CD4-positive, alpha-beta T cell (primary cell): ENCODE measurements around the gene RCL1. TPM values are rescaled to one million over a fixed set of nuclear protein-coding genes. Genes with fewer than 3 reads are reported as not detected.

Experiments
- ATAC-seq: fragments of 200-7000 bp; cut with Tn5 transposase; one replicate; pipeline ENCODE4 v1.10.0; 2022; ENCODE audit warnings: mild to moderate bottlenecking; ENCODE audit not compliant: poor library complexity
- CTCF ChIA-PET: fragments of 350-600 bp; sonication (Branson Sonifier 250); formaldehyde crosslinking; loops from one replicate; lab custom pipeline; 2021; ENCODE audit warnings: antibody characterized with exemption, inconsistent platforms; lab: Charles Lee
- POLR2A ChIA-PET: fragments of 350-600 bp; sonication (Branson Sonifier 250); formaldehyde crosslinking; loops from one replicate; lab custom pipeline; 2021; ENCODE audit warnings: antibody characterized with exemption, inconsistent platforms; lab: Charles Lee
- DNase-seq, 14 experiments: peaks; one replicate each; pipeline ENCODE4 v3.0.0-alpha.2; 2013 to 2020; ENCODE audit warnings: mixed read lengths in 2 of 14
- H3K27ac ChIP-seq, 2 donors: one replicate each; pipeline versions ENCODE4 v1.5.1 to v1.7.0; 2013; ENCODE audit warnings: low read length in 2 of 2, low read depth in 1 of 2, mild to moderate bottlenecking in 1 of 2
- H3K27me3 ChIP-seq, 2 experiments: 1 replicate in 1 of 2; 2 replicates in 1 of 2; pipeline versions ENCODE4 v1.6.1 to v1.7.0; 2013; ENCODE audit warnings: low read length in 2 of 2, control low read depth in 1 of 2, mild to moderate bottlenecking in 1 of 2, moderate library complexity in 1 of 2; ENCODE audit not compliant: insufficient read depth in 2 of 2, control insufficient read depth in 1 of 2
- H3K36me3 ChIP-seq: one replicate; pipeline ENCODE4 v1.6.1; 2013; ENCODE audit warnings: low read length, control low read depth; ENCODE audit not compliant: insufficient read depth
- H3K4me1 ChIP-seq: one replicate; pipeline ENCODE4 v1.6.1; 2013; ENCODE audit warnings: low read length, control low read depth; ENCODE audit not compliant: insufficient read depth
- H3K4me3 ChIP-seq: one replicate; pipeline ENCODE4 v1.5.1; 2013; ENCODE audit warnings: mild to moderate bottlenecking, low read length, moderate library complexity
- H3K9me3 ChIP-seq, 2 experiments: 1 replicate in 1 of 2; 2 replicates in 1 of 2; pipeline versions ENCODE4 v1.6.1 to v1.7.0; 2013; ENCODE audit warnings: low read length in 2 of 2, mild to moderate bottlenecking in 2 of 2, control low read depth in 1 of 2, moderate library complexity in 1 of 2; ENCODE audit not compliant: control insufficient read depth in 1 of 2, insufficient read depth in 1 of 2
- H3K27ac Mint-ChIP-seq: one replicate; pipeline ENCODE4 v1.8.0; 2020; ENCODE audit warnings: mixed read lengths
- H3K27me3 Mint-ChIP-seq: one replicate; pipeline ENCODE4 v1.8.0; 2021; ENCODE audit warnings: mixed read lengths
- H3K36me3 Mint-ChIP-seq: one replicate; pipeline ENCODE4 v1.8.0; 2021; ENCODE audit warnings: low read depth, mixed read lengths
- H3K4me1 Mint-ChIP-seq: one replicate; pipeline ENCODE4 v1.8.0; 2021; ENCODE audit warnings: low read depth, mixed read lengths
- H3K4me3 Mint-ChIP-seq: one replicate; pipeline ENCODE4 v1.8.0; 2020; ENCODE audit warnings: mild to moderate bottlenecking, mixed read lengths
- H3K9me3 Mint-ChIP-seq: one replicate; pipeline ENCODE4 v1.8.0; 2020; ENCODE audit warnings: mixed read lengths
- intact Hi-C, 2 experiments: fragments of 100-400 bp; cut with DNase I in 1 of 2; cut with micrococcal nuclease in 1 of 2; formaldehyde crosslinking; loops; one replicate each; pipeline versions ENCODE4 v1.15.1 to v1.9.0; 2023 to 2025; cut with DNase I, micrococcal nuclease
- total RNA-seq, 174 experiments: library from RNA in 2 of 174; stranded (reverse) in 2 of 174; gene quantifications; one replicate each; pipeline ENCODE4 v1.2.3 and lab custom pipeline; 2021 to 2026
- TF ChIP-seq, protein P1 (sequence below): fragments of 200-600 bp; IDR thresholded peaks from one replicate; pipeline ENCODE4 v1.8.0; 2022; ENCODE audit warnings: antibody characterized with exemption, mild to moderate bottlenecking

The RCL1 gene
- total RNA-seq, 2 experiments from 2014 or later, result 33.8 to 35.5 TPM

DNA sequence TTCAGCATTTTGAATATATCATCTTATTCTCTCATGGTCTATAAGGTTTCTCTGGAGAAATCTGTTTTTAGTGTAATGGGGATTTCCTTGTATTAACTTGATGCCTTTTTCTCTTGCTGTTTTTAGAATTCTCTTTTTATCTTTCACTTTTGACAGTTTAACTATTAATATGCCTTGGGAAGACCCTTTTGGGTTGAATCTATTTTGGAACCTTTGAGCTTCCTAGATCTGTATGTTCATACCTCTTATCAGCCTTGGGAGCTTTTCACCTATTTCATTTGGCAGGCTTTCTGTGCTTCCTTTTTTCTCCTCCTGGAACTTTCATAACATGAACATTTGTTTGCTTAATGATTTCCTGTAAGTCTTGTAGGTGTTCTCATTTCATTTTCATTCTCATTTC is 22.2 kb downstream of the RCL1 start:
- ATAC-seq (no peak), DNase-seq (no peak)
- ChIA-PET POLR2A (interaction anchor here (0.6 to 1.4 kb wide), 2 partner anchors 22 to 1304 kb away, joined by 3 read pairs; partner anchors contain the start of gene RCL1), CTCF (no interaction called here)
- H3K4me1 Mint-ChIP-seq, result peaks cover 39% of the 10 kb centered on the region
- peaks cover 48% of the 10 kb centered on the region for H3K36me3 Mint-ChIP-seq
- TF ChIP-seq, protein P1, sequence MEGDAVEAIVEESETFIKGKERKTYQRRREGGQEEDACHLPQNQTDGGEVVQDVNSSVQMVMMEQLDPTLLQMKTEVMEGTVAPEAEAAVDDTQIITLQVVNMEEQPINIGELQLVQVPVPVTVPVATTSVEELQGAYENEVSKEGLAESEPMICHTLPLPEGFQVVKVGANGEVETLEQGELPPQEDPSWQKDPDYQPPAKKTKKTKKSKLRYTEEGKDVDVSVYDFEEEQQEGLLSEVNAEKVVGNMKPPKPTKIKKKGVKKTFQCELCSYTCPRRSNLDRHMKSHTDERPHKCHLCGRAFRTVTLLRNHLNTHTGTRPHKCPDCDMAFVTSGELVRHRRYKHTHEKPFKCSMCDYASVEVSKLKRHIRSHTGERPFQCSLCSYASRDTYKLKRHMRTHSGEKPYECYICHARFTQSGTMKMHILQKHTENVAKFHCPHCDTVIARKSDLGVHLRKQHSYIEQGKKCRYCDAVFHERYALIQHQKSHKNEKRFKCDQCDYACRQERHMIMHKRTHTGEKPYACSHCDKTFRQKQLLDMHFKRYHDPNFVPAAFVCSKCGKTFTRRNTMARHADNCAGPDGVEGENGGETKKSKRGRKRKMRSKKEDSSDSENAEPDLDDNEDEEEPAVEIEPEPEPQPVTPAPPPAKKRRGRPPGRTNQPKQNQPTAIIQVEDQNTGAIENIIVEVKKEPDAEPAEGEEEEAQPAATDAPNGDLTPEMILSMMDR, result no peak
- peaks cover 12% of the 10 kb centered on the region for H3K9me3 Mint-ChIP-seq
- no peak overlapping the region for H3K4me3 Mint-ChIP-seq
- intact Hi-C loops, result no loop called here
- no peak overlapping the region for H3K27ac Mint-ChIP-seq
- no peak overlapping the region for H3K4me3 ChIP-seq
- H3K27ac ChIP-seq, result no peak overlapping the region
- H3K9me3 ChIP-seq, result peaks cover 0 to 6% of the 10 kb centered on the region in 2 experiments
- no peaks in the 10 kb centered on the region for H3K27me3 Mint-ChIP-seq
- H3K36me3 ChIP-seq, result no peaks in the 10 kb centered on the region
- H3K4me1 ChIP-seq, result no peaks in the 10 kb centered on the region
- no peaks in the 10 kb centered on the region for H3K27me3 ChIP-seq

DNA sequence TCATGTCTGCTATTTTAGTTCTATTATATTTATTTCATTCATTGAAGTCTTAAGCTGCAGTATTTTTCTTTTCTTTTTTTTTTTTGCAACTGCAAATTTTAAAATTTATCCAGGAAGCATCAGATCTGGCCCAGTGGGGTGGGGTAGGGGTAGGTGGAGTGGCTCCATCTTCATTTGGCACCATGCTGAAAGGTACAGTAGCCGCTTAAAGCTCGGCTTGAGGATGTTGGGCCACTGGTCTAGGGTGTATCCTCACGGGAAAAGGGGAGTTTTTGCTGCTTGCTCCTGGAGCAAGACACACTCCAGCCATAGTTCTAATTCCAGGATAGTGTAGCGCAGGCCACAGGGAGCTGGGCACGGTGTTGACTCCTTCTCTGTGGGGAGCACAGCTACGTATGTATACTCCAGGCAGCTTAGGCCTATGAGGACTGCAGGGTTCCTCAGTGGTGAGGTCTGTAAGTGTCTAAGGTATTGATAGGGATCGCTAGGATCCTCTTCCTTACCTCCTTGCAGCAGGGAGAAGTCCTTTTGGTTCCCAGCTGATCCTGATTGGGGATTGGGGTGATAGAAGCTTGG is 22.7 kb downstream of the RCL1 start:
- Mint-ChIP-seq H3K27me3 (no peaks in the 10 kb centered on the region), H3K4me3 (no peak overlapping the region), H3K4me1 (peaks cover 35% of the 10 kb centered on the region), H3K9me3 (peaks cover 12% of the 10 kb centered on the region), H3K36me3 (peaks cover 45% of the 10 kb centered on the region), H3K27ac (no peak overlapping the region)
- Histone ChIP-seq H3K9me3 (peaks cover 0 to 6% of the 10 kb centered on the region in 2 experiments), H3K27me3 (no peaks in the 10 kb centered on the region), H3K27ac (no peak overlapping the region), H3K36me3 (no peaks in the 10 kb centered on the region), H3K4me3 (no peak overlapping the region), H3K4me1 (no peaks in the 10 kb centered on the region)
- POLR2A ChIA-PET, result interaction anchor here (0.6 to 1.4 kb wide), 2 partner anchors 23 to 1304 kb away, joined by 3 read pairs; partner anchors contain the start of gene RCL1
- intact Hi-C loops, result no loop called here
- DNase-seq (no peak), ATAC-seq (no peak)
- TF ChIP-seq, protein P1, result no peak
- CTCF ChIA-PET, result no interaction called here

DNA sequence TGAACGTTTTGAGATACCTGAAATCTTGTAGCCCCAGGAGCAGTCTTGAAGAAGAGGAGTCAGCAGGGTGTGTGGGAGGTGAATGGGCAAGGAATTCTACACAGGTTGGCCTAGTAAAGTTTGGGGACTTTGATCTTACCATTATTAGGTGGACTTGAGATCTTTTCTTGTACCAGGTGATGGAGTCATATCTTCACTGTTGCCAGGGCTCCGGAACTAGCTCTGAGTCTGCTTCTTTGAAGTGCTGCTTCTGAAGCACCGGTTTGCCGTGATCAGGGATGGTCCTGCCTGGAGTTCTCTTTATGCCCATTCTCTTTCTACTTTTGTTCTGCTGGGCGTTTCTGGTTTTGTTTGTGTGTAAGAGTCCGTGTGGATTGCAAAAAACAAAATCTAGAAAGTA is 27.4 kb downstream of the RCL1 start:
- Histone ChIP-seq H3K4me1 (peaks cover 8% of the 10 kb centered on the region), H3K27ac (no peak overlapping the region), H3K9me3 (no peaks in the 10 kb centered on the region), H3K4me3 (no peak overlapping the region), H3K27me3 (no peaks in the 10 kb centered on the region), H3K36me3 (peaks cover 4% of the 10 kb centered on the region)
- Mint-ChIP-seq H3K27me3 (no peaks in the 10 kb centered on the region), H3K36me3 (peaks cover 18% of the 10 kb centered on the region), H3K4me1 (peaks cover 48% of the 10 kb centered on the region), H3K27ac (no peak overlapping the region), H3K4me3 (no peak overlapping the region), H3K9me3 (no peaks in the 10 kb centered on the region)
- ATAC-seq, result no peak
- CTCF ChIA-PET, result no interaction called here
- POLR2A ChIA-PET, result no interaction called here
- TF ChIP-seq, protein P1, result no peak
- intact Hi-C loops, result no loop called here
- DNase-seq, result no peak
